H1 (cell line): ENCODE results near the gene SLC17A4. TPM values are rescaled to one million over a fixed set of nuclear protein-coding genes. Genes with fewer than 3 reads are reported as not detected.

Experiments used
- CHD7 ChIP-seq: fragments of 300-600 bp; sonication (generic); IDR thresholded peaks from 2 replicates; pipeline ENCODE4 v1.7.1; 2012; ENCODE audit warnings: low read length, moderate library complexity, mild to moderate bottlenecking, inconsistent platforms; ENCODE audit not compliant: insufficient replicate concordance
- RBBP5 ChIP-seq: IDR thresholded peaks from 2 replicates; pipeline ENCODE4 v1.7.1; 2012; ENCODE audit warnings: low read depth, mild to moderate bottlenecking, inconsistent platforms, low read length, moderate library complexity, borderline replicate concordance
- SP4 ChIP-seq: IDR thresholded peaks from 2 replicates; pipeline ENCODE4 v1.6.1; 2012; ENCODE audit warnings: low read length, inconsistent platforms
- polyA plus RNA-seq, 7 experiments: library from polyadenylated mRNA; depleted of rRNA in 3 of 7; stranded (reverse) in 5 of 7; unstranded in 2 of 7; fragments of >200 nt in 5 of 7; fragments of 200-250 nt in 2 of 7; gene quantifications; 1 replicate in 5 of 7; 2 replicates in 1 of 7; 4 replicates in 1 of 7; pipeline versions ENCODE4 v1.2.1 to v1.2.3, GENCODE V29; 2011 to 2013; ENCODE audit warnings: missing spikeins in 2 of 7, mixed read lengths in 2 of 7
- total RNA-seq: library from RNA; stranded (reverse); fragmentation: NEBNext Ultra II Directional; extraction: Animal tissue kit (Norgen Biotek cat#: 25700); gene quantifications from 2 replicates; pipeline ENCODE4 v1.2.1, GENCODE V29; 2021

Gene SLC17A4
- total and polyA plus RNA-seq, 2 of the 8 experiments (the other 6 are each of a cell fraction or from before 2014, with no cell fraction given) = not detected

GRCh38 chr6:25781134-25781533 lies 26.6 kb downstream of the SLC17A4 start (continued):
- TF ChIP-seq CHD7 = no peak
- TF ChIP-seq SP4 = no peak
- TF ChIP-seq RBBP5 = no peak
